Breast epithelium (tissue), 3 donors: ENCODE results near the gene MFF.

Experiments
- POLR2A ChIP-seq: fragments of 450-650 bp; IDR thresholded peaks from one replicate; pipeline ENCODE4 v1.6.1; 2016; ENCODE audit warnings: antibody characterized with exemption, mild to moderate bottlenecking, moderate library complexity
- POLR2AphosphoS5 ChIP-seq, 3 donors: sonication (generic); formaldehyde crosslinking; IDR thresholded peaks; one replicate each; pipeline ENCODE4 v1.6.1; 2017; ENCODE audit warnings: antibody characterized with exemption in 3 of 3
- TF ChIP-seq, protein P1 (sequence below), 3 donors: fragments of 450-650 bp; IDR thresholded peaks; one replicate each; pipeline ENCODE4 v1.5.1; 2016 to 2017; ENCODE audit warnings: antibody characterized with exemption in 3 of 3, mild to moderate bottlenecking in 3 of 3, moderate library complexity in 3 of 3

DNA sequence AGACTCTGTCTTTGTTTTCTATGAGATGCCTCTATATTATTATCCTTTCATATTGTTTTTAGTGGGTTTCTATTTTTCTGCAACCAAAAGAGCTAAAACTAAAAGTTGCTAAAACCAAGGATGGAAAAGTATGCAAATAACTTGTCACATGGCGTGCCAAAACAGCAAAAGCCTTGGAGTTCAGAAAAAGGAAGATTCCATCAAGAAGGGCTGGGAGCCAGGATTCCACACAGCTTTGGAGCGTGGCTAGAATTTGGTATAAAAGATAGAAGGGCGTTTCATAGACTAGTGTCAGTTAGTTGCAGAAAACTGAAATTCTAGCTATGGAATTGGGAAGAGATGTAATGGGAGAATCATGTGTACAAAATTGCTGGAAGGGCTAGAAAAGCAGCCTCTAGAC lies 58.6 kb downstream of the MFF start:
- TF ChIP-seq, protein P1, sequence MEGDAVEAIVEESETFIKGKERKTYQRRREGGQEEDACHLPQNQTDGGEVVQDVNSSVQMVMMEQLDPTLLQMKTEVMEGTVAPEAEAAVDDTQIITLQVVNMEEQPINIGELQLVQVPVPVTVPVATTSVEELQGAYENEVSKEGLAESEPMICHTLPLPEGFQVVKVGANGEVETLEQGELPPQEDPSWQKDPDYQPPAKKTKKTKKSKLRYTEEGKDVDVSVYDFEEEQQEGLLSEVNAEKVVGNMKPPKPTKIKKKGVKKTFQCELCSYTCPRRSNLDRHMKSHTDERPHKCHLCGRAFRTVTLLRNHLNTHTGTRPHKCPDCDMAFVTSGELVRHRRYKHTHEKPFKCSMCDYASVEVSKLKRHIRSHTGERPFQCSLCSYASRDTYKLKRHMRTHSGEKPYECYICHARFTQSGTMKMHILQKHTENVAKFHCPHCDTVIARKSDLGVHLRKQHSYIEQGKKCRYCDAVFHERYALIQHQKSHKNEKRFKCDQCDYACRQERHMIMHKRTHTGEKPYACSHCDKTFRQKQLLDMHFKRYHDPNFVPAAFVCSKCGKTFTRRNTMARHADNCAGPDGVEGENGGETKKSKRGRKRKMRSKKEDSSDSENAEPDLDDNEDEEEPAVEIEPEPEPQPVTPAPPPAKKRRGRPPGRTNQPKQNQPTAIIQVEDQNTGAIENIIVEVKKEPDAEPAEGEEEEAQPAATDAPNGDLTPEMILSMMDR (IDR thresholded peaks at IDR 0.05): no peak
- TF ChIP-seq POLR2A: no peak
- TF ChIP-seq POLR2AphosphoS5 (IDR thresholded peaks at IDR 0.05): no peak
